B cell (primary cell): Measurements from ENCODE around the gene EXOC3L2. TPM values are rescaled to one million over a fixed set of nuclear protein-coding genes. Genes with fewer than 3 reads are reported as not detected.
A peak's percentile ranks its signal among the peaks of the same experiment; 100 is the strongest.

Experiments
- ATAC-seq: fragments of 200-7000 bp; cut with Tn5 transposase; one replicate; pipeline ENCODE4 v1.10.0; 2021; ENCODE audit warnings: low read depth, mild to moderate bottlenecking, moderate number of reproducible peaks, moderate library complexity
- CTCF ChIA-PET: fragments of 350-600 bp; sonication (Branson Sonifier 250); formaldehyde crosslinking; loops from one replicate; lab custom pipeline; 2021; ENCODE audit warnings: antibody characterized with exemption, inconsistent platforms; lab: Charles Lee
- POLR2A ChIA-PET: fragments of 350-600 bp; sonication (Branson Sonifier 250); formaldehyde crosslinking; loops from one replicate; lab custom pipeline; 2021; ENCODE audit warnings: antibody characterized with exemption; lab: Charles Lee
- DNase-seq: peaks from one replicate; pipeline ENCODE4 v3.0.0; 2013
- H2AFZ ChIP-seq: 2 replicates; pipeline ENCODE4 v1.6.1; 2012; ENCODE audit warnings: mild to moderate bottlenecking, low read depth, low read length; ENCODE audit not compliant: insufficient read depth, poor library complexity, severe bottlenecking
- H3K27ac ChIP-seq, 2 donors: 1 replicate in 1 of 2; 2 replicates in 1 of 2; pipeline ENCODE4 v1.5.1; 2012 to 2013; ENCODE audit warnings: low read length in 2 of 2, mild to moderate bottlenecking in 2 of 2, moderate library complexity in 1 of 2
- H3K27me3 ChIP-seq, 4 experiments: fragments of 200-600 bp in 1 of 4; sonication (generic) in 1 of 4; replicated peaks in 1 of 4; 1 replicate in 2 of 4; 2 replicates in 2 of 4; pipeline versions ENCODE4 v1.6.1 to v1.7.0; 2013 to 2016; ENCODE audit warnings: low read length in 3 of 4, mild to moderate bottlenecking in 2 of 4, mixed read lengths in 1 of 4, moderate library complexity in 1 of 4; ENCODE audit not compliant: insufficient read depth in 4 of 4, control insufficient read depth in 3 of 4; ENCODE audit errors: control extremely low read depth in 1 of 4
- H3K36me3 ChIP-seq, 2 experiments: replicated peaks in 1 of 2; 1 replicate in 1 of 2; 2 replicates in 1 of 2; pipeline versions ENCODE4 v1.6.1 to v1.7.1; 2013; ENCODE audit warnings: low read length in 1 of 2; ENCODE audit not compliant: insufficient read depth in 2 of 2, control insufficient read depth in 1 of 2; ENCODE audit errors: control extremely low read depth in 1 of 2, extremely low read depth in 1 of 2
- H3K4me1 ChIP-seq, 2 donors: fragments of 200-600 bp in 1 of 2; sonication (generic) in 1 of 2; 1 replicate in 1 of 2; 2 replicates in 1 of 2; pipeline versions ENCODE4 v1.5.1 to v1.6.1; 2013 to 2017; ENCODE audit warnings: low read length in 2 of 2; ENCODE audit not compliant: control insufficient read depth in 2 of 2, insufficient read depth in 2 of 2
- H3K4me2 ChIP-seq: replicated peaks from 2 replicates; pipeline ENCODE3; 2012; ENCODE audit warnings: mild to moderate bottlenecking, low read depth, low read length; ENCODE audit not compliant: poor library complexity, severe bottlenecking
- H3K4me3 ChIP-seq, 5 experiments: fragments of 200-600 bp in 1 of 5; sonication (generic) in 1 of 5; 1 replicate in 3 of 5; 2 replicates in 2 of 5; pipeline versions ENCODE4 v1.5.1 to v1.7.0; 2011 to 2016; ENCODE audit warnings: low read length in 4 of 5, mild to moderate bottlenecking in 4 of 5, low read depth in 2 of 5, control low read depth in 1 of 5, moderate library complexity in 1 of 5; ENCODE audit not compliant: insufficient read depth in 1 of 5; ENCODE audit errors: control extremely low read depth in 1 of 5, extremely low read depth in 1 of 5
- H3K79me2 ChIP-seq: fragments of 200-600 bp; sonication (generic); one replicate; pipeline ENCODE4 v1.6.0; 2016; ENCODE audit warnings: low read length; ENCODE audit not compliant: control insufficient read depth, insufficient read depth
- H3K9ac ChIP-seq: fragments of 200-600 bp; sonication (generic); 2 replicates; pipeline ENCODE4 v1.6.1; 2017; ENCODE audit warnings: mild to moderate bottlenecking, low read length, moderate library complexity
- H3K9me3 ChIP-seq, 3 donors: one replicate each; pipeline versions ENCODE4 v1.6.1 to v1.7.1; 2013; ENCODE audit warnings: low read length in 2 of 3; ENCODE audit not compliant: control insufficient read depth in 2 of 3, insufficient read depth in 1 of 3; ENCODE audit errors: control extremely low read depth in 1 of 3
- H4K20me1 ChIP-seq: 2 replicates; pipeline ENCODE4 v1.6.0; 2012; ENCODE audit warnings: mild to moderate bottlenecking, low read length; ENCODE audit not compliant: insufficient read depth, control insufficient read depth, poor library complexity, severe bottlenecking
- H3K27ac Mint-ChIP-seq: one replicate; pipeline ENCODE4 v1.8.0; 2021; ENCODE audit warnings: mixed read lengths
- H3K27me3 Mint-ChIP-seq: one replicate; pipeline ENCODE4 v1.8.0; 2021; ENCODE audit warnings: mixed read lengths
- H3K4me1 Mint-ChIP-seq: one replicate; pipeline ENCODE4 v1.8.0; 2021; ENCODE audit warnings: mixed read lengths
- H3K4me3 Mint-ChIP-seq: one replicate; pipeline ENCODE4 v1.8.0; 2021; ENCODE audit warnings: mixed read lengths
- H3K9me3 Mint-ChIP-seq: one replicate; pipeline ENCODE4 v1.8.0; 2022; ENCODE audit warnings: mixed read lengths; ENCODE audit not compliant: insufficient read depth
- EZH2 ChIP-seq: IDR thresholded peaks from 2 replicates; pipeline ENCODE4 v1.6.1; 2012; ENCODE audit warnings: borderline replicate concordance, low read depth, mild to moderate bottlenecking, moderate library complexity, low read length; ENCODE audit not compliant: insufficient read depth, poor library complexity, severe bottlenecking
- WGBS: methylation state at CpG from one replicate; pipeline ENCODE4 v1.1.5; 2013; ENCODE audit warnings: missing lambda C conversion rate; ENCODE audit not compliant: insufficient coverage; 5-methylcytosine and 5-hydroxymethylcytosine counted together
- intact Hi-C: fragments of 100-400 bp; cut with micrococcal nuclease; formaldehyde crosslinking; loops from one replicate; pipeline ENCODE4 v1.10.0; 2022
- polyA plus RNA-seq: library from polyadenylated mRNA; depleted of rRNA; stranded (reverse); fragments of >200 nt; gene quantifications from 2 replicates; pipeline ENCODE4 v1.2.3, GENCODE V29; 2012
- total RNA-seq, 2 donors: library from RNA; stranded (reverse); fragments of 120-200 nt in 1 of 2; gene quantifications; 1 replicate in 1 of 2; 2 replicates in 1 of 2; pipeline versions ENCODE4 v1.2.3 to v1.2.4, GENCODE V29; 2013 to 2022
- TF ChIP-seq, protein P1 (sequence below): fragments of 200-600 bp; IDR thresholded peaks from one replicate; pipeline ENCODE4 v1.8.0; 2022; ENCODE audit warnings: antibody characterized with exemption, mild to moderate bottlenecking

Gene EXOC3L2
- total and polyA plus RNA-seq, 2 donors (not counting 1 experiment from before 2014, with no cell fraction given): not detected

DNA sequence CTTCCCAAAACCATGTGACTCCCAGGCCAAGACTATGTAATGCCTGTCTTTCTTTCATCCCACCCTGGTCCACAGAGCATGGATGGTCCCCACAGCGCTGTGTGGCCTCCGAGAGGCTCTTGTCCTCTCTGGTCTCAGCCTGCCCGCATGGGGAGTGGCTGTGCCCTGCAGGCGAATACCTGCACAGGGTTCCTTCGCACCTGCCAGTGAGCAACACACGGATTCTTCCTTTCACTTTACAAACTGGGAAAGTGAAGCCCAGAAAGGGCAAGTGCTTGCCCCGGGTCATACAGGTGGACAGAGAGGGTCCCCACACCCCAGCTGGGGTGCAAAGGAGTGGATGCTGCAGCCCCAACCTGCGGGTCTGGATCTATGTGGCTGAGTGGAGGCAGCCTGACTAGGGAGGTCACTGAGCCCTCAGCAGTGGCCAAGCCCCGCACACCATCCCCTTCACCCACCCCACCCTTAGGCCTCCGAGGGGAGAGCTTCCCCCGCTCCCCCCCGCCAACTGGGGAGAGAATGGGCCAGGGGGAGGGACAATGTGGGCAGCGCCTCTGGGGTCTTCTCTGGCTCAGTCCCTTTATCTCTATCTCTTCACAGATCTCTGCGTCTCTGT lies 5.1 kb upstream of the EXOC3L2 start:
- WGBS: 95% methylated on average over 6 of the region's 14 CpGs
- Histone ChIP-seq H3K4me2 (peak overlapping the region; percentile 100), H3K36me3 (no peaks in the 10 kb centered on the region), H3K27me3 (no peaks in the 10 kb centered on the region), H3K27ac (peak overlapping the region in 1 of 2 donors; percentile 64), H3K4me3 (peak overlapping the region; percentile 35 to 91 (median 66)), H3K79me2 (peaks cover 42% of the 10 kb centered on the region), H4K20me1 (peaks cover 34% of the 10 kb centered on the region), H2AFZ (peak overlapping the region; percentile 100), H3K9me3 (no peaks in the 10 kb centered on the region), H3K9ac (peak overlapping the region; percentile 82), H3K4me1 (peaks cover 25 to 40% of the 10 kb centered on the region in 2 donors)
- ChIA-PET CTCF (interaction anchor here (0.9 to 1.6 kb wide), 5 partner anchors 158 to 466 kb away, joined by 3 to 4 read pairs (median 3); partner anchors contain the start of gene CLPTM1), POLR2A (no interaction called here)
- peak; percentile 23 for DNase-seq
- TF ChIP-seq, protein P1, sequence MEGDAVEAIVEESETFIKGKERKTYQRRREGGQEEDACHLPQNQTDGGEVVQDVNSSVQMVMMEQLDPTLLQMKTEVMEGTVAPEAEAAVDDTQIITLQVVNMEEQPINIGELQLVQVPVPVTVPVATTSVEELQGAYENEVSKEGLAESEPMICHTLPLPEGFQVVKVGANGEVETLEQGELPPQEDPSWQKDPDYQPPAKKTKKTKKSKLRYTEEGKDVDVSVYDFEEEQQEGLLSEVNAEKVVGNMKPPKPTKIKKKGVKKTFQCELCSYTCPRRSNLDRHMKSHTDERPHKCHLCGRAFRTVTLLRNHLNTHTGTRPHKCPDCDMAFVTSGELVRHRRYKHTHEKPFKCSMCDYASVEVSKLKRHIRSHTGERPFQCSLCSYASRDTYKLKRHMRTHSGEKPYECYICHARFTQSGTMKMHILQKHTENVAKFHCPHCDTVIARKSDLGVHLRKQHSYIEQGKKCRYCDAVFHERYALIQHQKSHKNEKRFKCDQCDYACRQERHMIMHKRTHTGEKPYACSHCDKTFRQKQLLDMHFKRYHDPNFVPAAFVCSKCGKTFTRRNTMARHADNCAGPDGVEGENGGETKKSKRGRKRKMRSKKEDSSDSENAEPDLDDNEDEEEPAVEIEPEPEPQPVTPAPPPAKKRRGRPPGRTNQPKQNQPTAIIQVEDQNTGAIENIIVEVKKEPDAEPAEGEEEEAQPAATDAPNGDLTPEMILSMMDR: no peak
- no peak for TF ChIP-seq EZH2
- intact Hi-C loops: no loop called here
- H3K27ac Mint-ChIP-seq: peak overlapping the region; percentile 76
- no peak for ATAC-seq
- H3K4me1 Mint-ChIP-seq: peaks cover 33% of the 10 kb centered on the region
- peak overlapping the region; percentile 92 for H3K4me3 Mint-ChIP-seq
- no peaks in the 10 kb centered on the region for H3K9me3 Mint-ChIP-seq
- H3K27me3 Mint-ChIP-seq: no peaks in the 10 kb centered on the region
